SK-N-DZ (cell line): ENCODE measurements around the gene SLC1A4.
"Not testable (repeated sequence)": the region's sequence is repeated elsewhere in the genome, so short reads cannot be mapped to it uniquely, and the experiment has no call there.

Experiments
- DNase-seq: peaks from one replicate; pipeline ENCODE4 v3.0.0-alpha.2; 2015; ENCODE audit warnings: low spot score

The SLC1A4 gene

DNA sequence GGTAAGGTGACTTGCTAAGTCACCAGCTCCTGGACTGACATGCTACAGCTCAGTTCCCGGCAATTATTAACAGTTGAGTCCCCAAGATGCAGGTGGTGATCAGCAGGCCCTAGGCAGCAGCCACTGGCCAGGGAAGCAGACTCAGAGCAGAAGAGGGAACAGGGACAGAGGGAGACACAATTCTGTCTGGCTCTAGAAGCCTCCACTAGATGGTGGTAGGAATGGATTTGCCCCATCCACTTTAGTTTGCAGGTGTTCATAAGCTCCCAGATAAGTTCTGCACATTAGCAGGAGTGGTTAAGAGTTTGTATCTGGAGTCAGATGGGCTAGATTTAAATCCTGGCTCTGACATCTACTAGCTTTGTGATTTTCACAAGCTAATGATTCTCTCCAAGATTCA lies 25.5 kb upstream of the SLC1A4 start:
- DNase-seq = no peak

DNA sequence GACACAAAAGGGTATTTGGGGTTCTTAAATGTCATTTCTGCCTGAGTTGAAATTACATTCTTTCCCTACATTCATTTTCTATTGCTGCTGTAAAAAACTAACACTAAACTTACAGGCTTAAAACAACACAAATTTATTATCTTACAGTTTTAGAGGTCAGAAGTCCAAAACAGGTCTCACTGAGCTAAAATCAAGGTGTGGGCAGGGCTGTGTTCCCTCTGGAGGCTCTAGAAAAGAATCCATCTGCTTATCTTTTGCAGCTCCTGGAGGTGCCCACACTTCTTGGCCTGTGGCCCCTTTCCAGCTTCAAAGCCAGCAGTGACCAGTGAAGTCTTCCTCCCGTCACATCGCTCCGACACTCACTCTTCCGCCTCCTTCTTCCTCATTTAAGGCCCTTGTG lies 23.2 kb upstream of the SLC1A4 start:
- no peak for DNase-seq

DNA sequence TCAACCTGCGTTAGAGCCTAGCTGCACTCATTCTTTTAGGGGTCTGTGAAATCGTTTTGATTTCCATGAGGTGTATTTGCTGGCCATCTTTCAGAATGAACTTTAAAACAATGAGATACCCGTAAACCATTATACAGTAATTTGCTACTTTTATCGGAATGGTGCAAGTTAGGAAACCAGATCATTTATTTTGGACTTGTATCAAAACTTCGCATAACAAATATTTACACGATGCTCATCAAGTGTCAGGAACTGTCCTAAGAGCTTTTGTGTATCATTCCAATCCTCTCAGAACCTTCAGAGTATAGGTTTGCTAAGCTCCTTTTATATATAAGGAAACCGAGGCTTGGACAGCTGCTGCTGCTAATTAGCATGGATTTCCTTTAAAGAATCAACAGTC lies 22.4 kb upstream of the SLC1A4 start:
- no peak for DNase-seq

DNA sequence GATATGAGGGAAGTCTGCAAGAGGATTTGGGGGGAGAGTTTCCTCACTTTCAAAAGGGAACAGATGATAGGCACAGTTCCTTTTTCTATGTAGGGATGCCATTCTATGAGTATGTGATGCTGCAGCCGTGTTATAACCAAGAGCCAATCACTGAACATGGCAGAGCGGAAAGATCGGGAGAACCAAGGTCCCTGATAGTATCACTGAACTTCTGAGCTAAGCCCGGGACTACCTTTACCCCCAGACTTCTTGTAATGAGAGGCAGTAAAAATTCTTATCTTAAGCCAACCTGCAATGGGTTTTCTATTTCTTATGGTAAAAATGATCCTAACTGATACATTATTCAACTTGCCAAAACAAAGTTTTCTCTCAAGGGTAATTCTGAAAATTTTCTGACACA lies 21.6 kb upstream of the SLC1A4 start:
- DNase-seq = no peak

DNA sequence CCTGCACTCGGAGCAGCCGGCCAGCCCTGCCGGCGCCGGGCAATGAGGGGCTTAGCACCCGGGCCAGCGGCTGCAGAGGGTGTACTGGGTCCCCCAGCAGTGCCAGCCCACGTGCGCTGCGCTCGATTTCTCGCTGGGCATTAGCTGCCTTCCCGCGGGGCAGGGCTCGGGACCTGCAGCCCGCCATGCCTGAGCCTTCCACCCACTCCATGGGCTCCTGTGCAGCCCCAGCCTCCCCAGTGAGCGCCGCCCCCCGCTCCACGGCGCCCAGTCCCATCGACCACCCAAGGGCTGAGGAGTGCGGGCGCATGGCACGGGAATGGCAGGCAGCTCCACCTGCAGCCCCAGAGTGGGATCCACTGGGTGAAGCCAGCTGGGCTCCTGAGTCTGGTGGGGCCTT lies 20.1 kb upstream of the SLC1A4 start:
- not testable (repeated sequence) for DNase-seq

DNA sequence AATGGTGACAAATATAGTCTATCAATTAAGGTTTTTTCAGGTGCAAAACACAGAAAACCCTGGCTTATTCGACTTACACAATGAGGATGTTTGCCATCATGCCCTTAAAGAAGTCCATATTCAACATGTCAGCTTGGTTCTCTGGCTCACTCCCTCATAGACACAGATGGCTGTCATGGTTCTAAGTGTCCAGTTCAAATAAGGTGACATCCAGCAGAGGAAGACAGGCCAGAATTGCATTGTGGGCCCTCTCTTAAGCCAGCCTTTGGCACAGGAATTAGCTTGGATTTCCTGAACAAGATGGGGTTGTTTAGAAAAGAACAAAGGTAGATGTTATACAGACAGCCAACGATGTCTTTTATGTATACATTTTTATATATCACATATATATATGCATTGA lies 18.7 kb upstream of the SLC1A4 start:
- no peak for DNase-seq

DNA sequence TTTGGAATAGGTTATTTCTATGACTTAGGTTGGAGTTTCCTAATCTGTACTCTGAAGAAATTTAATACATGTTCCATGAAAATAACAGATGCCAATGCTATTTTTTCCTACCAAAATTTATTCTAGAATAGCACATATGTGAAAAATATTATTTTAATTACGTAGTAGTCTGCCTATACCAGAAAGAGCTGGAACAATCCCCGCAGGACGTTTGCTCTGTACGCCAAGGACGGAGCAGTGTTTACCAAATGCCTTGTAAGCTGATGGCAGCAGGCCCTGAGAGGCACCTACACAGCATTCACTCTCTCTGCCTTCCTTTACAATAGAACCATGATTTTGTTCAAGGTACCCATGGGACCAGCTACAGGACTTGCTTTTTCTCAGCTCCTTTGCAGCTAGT lies 16.8 kb upstream of the SLC1A4 start:
- DNase-seq = no peak

DNA sequence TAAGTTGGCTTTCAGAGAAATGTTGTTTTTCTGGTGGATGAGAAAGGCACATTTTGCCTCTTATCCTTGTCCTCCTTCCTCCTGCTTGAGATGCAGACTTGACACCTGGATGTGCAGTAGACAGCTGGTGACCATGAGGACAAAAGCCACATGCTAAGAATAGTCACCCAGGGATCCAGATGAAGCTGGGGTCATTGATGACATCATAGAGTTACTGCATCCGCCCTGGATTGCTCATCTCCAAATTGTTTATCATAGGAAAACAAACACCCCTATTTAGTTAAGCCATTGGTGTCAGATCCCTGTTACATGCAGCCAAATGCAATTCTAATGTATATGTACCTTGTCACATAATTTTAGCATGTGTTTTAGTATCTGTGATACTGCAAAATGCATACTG lies 16.3 kb upstream of the SLC1A4 start:
- no peak for DNase-seq

DNA sequence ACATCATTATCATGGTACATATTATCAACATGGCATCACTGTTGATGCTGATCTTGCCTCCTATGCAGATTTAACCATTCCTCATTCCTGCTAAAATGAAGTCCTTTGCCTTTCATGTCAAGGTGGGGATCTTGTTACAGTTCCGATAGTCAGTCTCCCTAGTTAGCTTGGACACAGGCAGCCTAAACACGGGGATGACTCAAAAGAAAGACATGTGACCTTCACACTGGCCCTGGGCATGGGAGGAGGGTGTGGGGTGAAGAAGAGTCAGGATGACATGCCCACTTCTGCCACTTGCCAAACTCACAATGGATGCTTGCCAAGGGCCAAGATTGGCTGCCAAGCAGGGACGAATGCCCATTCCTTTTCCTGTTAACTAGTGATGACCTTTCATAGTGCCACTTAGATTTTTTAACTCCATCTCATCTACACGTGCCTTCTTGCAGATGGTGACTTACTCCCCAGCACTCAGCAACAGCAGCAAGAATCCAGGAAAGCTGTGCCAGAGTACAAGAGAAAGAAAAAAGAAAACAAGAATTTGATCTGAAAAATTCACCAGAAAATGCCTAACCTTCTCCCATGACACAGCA lies 13.9 kb upstream of the SLC1A4 start:
- DNase-seq = no peak

DNA sequence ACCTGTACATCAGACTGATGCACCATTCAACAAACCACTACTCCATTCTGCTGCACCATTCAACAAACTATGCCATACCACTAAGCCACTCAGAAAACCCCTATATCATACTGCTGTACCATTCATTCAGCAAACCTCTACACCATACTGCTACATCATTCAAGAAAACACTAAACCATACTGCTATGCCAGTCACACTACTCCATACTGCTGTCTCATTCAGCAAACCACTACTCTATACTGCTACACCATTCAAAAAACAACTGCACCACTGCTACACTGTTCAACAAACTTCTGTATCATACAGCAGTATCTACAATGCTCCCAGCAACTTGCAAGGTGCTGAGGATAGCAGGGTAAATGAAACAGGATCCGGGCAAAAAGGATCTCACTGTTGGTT lies 12.9 kb upstream of the SLC1A4 start:
- DNase-seq = no peak

DNA sequence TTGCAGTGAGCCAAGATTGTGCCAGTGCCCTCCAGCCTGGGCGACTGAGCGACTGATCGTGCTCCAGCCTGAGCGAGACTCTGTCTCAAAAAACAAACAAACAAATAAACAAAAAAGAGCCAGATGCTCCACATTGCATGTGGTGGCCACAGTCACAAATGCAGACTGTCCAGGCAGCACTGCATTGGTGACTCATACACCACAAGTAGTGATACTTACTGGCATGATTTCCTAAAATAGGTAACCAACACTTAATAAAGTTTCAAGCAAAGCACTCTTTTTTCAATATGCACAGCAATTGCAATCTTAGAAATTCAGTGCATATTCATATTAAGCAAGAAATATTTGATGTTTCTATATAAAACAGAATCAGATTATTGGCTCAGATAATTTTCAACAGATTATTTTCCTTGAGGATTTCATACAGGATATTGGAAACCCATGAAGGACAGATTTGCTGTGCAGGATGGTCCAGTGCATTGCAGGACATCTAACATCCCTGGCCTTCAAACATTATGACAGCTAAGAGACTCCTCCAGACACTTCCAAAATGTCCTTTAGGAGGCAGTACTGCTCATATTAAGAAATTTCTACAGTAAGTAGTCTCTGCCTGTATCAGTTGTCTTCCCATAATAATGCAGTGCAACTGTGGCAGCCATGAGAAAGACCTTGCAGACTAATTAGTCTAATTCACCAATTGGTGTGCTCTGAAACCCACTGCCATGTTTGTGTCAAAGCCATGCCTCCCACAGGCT lies 10.5 kb upstream of the SLC1A4 start:
- no peak for DNase-seq

DNA sequence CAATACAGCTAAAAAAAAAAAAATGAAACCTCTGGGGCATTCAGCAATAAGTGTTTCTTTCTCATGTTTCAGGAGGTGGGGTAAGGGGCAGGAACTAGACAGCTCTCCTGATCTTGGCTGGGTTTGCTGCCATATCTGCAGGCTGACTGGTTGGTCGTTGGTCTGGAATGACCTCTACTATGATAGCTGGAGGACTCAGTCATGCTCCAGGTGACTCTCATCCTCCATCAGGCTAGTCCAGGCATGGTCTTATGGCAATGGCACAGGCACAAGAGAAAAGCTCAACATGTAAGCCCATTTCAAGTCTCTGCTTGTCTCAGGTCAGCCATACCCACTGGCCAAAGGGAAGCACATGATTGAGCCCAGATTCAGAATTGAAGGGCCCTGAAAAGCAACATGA lies 9.5 kb upstream of the SLC1A4 start:
- no peak for DNase-seq

DNA sequence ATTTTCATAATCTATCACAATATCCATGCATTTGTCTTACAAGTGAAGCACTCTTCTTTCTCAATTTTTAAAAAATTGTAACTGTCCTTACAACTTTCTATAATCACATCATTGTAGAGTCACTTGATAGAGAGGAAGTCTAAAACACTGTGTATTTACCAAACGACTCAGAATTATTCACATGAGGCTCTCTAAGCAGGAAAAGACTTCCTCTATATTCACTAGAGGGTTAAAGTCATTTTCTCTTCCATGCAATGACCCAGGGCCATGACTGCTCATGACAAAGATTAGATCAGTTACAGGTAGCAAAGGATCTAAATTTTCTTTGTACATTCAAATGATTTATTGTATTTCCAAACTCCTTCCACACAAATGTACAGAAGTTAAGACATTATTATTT lies 9.0 kb upstream of the SLC1A4 start:
- no peak for DNase-seq

DNA sequence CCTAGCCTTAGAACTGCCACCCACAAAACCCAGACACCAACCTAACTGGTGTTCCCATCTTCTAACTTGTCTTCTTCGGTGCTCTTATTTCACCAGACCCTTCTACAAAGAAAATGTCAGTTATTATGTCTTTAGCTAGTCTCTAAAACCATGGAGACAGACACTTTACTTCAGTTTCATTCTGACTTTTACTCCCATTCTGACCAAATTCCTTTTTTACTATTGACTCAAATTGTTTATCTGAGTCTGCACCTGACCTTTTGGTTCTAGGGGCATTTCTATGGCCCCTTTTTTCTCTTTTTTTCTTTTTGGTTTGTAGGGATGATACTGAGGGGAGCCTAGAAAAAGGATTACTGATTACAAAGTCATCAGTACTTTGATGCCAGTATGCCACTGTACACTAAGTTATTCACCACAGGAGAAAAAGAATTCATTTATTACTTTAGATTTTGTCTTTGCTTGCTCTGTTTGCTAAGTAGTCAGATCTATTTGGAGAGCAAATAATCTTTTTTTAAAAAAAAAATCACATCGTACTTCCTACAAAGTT lies 6.8 kb upstream of the SLC1A4 start:
- no peak for DNase-seq

DNA sequence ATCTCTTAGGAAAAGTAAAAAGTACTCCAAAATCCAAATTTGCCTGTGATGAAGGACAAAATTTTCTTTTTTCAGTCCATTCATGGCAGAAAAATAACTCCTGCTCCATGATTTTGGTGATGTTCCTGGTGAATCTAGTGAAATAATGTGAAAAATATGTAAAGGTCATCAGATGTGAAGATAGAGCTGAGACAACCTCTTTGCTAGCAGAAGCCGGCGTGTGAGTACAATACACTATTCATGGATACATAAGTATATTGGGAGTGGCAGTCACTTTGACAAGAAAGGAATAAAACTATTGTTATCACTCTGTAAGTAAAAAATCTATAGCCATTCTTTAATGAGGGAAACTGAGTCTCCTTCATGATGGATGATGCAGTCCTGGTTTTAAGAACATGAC lies 6.3 kb upstream of the SLC1A4 start:
- DNase-seq = no peak

DNA sequence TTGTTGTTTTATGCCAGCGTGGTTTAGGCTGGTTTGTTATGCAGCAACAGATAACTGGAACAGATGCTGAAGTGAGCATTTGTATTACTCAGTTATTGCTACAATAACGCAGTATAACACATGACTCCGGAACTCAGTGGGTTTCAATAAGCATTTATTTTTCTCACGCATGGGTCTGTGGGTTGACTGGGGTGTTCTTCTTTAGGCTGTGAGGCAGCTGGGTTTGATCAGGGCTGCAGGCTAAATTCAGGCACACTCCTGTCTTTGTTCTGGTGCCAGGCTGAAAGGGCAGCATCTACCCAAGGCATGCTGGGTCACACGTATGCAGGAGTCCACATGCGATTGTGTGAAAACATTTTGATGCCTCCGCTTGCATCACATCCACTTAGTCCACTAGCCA lies 3.8 kb upstream of the SLC1A4 start:
- DNase-seq = no peak

DNA sequence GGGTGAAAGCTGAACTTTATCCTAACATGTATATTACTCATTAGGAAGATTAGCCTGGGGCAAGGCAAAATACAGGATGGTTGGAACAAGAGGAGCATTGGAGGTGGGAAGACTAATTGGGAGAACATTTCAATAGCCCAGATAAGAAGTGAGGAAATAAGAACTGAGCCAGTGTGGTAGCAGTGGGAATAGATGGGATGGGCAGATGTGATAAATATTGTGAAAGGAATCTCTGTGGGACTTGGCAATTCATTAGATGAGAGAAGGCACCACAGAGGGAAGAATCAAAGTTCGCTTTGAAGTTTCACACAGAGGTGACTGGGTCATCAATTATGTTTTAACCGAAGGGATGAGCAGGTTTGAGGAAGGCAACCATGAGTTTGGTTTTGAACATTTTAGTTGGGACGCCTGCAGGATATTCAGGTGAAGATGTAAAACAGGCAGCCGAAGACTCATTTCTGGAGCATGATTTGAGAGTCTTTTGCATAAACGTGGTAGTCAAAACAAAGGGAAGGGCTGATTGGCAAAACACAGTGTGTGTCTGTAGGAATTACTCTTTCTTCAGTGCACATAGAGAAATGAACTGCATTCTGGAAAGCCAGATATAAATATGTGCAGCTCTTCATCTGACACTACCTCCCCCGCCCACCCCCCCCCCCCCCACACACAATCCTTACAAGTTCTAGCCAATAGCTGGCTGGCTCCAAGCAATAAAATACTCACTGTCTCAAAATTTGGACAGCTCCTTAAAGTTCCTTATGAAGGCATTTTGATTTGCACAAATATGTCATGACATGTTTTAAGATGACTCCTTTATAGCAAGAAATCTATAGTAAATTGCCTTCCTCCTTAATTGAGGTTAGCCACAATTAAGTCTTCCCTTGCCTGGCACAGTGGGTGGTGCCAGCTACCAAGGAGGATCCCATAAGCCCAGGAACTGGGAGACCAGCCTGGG lies 1.9 kb upstream of the SLC1A4 start:
- no peak for DNase-seq

DNA sequence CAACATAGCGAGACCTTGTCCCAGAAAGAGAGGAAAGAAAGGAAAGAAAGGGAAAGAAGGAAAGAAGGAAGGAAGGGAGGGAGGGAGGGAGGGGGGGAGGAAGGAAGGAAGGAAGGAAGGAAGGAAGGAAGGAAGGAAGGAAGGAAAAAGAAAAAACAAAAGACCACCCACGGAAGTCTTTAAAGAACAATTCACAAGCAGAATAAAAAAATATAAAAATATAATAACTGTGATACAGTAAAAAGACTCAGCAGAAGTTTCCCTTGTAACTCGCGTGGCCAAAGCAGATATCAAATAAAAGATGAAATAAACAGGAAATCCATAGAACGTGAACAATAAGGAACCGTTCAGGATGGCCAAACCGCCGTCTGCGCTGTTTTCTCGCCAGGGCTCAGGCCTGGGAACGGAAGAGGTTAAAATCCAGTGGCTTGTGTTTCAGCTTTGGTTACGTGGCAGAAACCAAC lies 1.2 kb upstream of the SLC1A4 start:
- DNase-seq = no peak

DNA sequence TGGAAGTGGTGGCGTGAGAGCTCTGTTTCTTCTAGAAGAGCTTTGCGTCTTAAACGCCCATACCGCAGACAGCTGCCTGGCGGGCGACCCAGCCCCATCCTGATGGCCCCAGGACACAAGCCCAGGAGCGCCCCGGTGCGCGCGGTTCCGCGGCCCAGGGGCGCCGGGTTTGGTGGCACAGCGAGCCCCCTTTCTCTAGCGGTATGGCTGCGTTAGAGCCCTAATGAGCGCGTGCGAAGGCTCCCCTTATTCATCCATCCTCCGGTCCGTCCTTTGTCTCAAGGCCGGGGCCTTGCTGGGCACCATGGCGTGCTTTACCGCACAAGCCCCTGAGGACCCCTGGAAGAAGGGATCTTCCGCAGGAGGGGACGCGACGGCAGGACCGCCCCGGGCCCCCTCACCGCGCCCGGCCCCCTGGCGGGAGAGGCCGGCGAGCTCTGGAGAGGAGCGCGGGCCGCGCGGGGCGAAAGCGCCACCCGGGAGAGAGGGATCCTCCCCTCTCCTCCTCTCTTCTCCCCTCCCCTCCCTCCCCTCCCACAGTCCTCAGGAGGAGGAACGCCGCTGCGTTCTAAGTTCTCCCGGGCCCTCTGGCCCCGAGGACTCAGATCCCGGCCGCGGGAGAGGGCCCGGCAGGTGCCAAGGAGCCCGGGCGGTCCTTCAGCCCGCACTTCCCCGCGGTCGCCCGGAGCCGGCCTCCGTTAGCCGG lies 626 bp upstream of the SLC1A4 start:
- DNase-seq = peak; percentile 81

DNA sequence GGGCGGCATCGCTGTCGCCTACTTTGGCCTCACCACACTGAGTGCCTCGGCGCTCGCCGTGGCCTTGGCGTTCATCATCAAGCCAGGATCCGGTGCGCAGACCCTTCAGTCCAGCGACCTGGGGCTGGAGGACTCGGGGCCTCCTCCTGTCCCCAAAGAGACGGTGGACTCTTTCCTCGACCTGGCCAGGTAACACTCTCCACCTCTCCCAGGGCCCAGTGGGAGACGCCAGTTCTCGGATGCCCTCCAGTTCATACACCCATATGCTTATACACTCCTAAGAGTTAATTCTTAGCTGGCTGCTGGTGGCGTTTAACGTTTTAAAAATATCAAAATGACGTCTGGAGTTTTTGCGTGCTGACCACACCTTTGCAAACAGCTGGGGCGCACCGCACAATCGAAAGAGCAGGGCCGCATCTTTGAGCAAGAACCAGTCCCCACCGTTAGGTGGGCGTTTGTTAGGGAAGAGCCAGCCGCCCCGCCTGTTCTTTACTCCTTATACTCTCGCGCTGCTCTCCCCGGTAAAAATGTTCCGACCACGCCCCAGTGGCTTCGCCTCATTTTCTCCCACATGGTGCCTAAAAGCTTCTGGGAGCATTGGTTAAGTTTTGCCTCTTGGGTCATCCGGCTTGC lies 899 bp downstream of the SLC1A4 start:
- peak; percentile 26 for DNase-seq

DNA sequence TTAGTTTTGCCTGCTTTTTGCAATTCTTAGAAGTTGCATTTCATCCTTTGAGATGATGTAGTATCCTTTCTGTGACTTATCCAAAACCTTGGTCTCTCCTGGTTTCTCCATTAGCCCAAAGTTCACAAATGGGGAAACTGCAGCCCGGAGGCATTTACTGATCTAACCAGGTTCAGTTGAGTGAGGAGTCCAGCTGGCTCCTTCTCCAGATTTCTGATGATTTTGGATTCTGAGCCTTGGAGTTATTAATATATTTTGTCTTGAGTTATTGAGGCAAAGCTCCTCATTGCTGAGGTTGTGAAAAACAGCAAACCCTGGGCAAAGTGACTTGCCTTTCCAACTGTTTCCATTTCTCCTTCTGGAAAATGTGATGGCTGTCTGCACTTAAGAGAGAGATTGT lies 1.7 kb downstream of the SLC1A4 start:
- DNase-seq = no peak
